Esophagus squamous epithelium (tissue), 4 donors: ENCODE measurements around the gene EPHX1.

Experiments used
- CTCF ChIP-seq, 6 experiments: fragments of 450-650 bp in 4 of 6; fragments of 200-600 bp in 2 of 6; sonication (generic) in 2 of 6; IDR thresholded peaks; one replicate each; pipeline ENCODE4 v1.5.1; 2016 to 2019; ENCODE audit warnings: antibody characterized with exemption in 6 of 6, mild to moderate bottlenecking in 4 of 6, moderate library complexity in 4 of 6
- POLR2A ChIP-seq, 4 donors: fragments of 450-650 bp; IDR thresholded peaks; one replicate each; pipeline ENCODE4 v1.6.1; 2017; ENCODE audit warnings: antibody characterized with exemption in 4 of 4, mild to moderate bottlenecking in 4 of 4, moderate library complexity in 3 of 4

DNA sequence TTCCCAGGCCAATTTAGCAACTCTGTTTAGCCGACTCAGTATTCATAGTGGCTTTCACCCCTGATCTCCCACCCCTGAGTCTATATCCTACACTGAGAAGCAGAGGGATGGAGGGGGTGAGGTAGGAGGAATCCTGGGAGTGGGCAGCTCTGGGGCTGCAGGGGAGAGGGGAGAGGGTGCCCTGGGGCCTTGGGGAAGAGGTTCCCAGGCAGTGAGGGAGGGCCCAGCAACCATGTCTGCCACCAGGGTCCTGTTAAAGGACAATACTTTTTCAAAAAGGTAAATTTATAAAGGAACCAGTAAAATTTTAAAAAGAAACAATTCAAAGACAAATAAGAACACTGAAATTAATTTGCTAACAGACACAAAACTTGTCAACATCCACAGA is 30.3 kb downstream of the EPHX1 start:
- no peak for TF ChIP-seq CTCF (IDR thresholded peaks at IDR 0.05)
- no peak for TF ChIP-seq POLR2A (IDR thresholded peaks at IDR 0.05)
